ENCODE results near the gene NDRG2.
A peak's percentile ranks its signal among the peaks of the same experiment; 100 is the strongest.

DNA sequence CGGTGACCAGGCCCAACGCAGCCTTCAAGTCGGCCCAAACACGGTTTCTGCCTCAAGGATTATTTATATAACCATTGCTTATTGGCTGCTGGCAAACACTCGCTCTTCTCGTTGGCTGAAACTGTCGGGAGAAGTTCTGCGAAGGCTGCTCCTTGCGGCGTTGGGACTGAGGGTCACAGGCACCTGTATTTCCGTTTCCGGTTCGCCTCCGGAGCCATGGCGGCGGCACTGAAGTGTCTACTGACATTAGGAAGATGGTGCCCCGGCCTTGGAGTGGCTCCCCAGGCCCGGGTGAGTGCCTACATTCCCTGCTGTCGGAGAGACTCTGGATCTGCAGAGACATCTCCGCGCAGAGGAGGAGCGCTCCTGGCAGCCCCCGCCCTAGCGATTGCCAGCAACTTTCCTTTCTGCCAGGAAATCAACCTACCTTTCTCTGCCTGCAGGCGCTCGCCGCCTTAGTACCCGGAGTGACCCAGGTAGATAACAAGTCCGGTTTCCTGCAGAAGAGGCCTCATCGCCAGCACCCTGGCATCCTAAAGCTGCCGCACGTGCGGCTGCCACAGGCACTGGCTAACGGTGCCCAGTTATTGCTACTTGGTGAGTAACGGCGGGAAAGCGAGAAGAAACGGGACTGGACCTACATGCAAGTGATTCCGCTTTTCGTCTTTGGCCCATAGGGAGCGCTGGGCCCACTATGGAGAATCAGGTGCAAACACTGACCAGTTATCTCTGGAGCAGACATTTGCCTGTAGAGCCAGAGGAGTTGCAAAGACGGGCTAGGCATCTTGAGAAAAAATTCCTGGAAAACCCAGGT, 34.9 kb downstream of the NDRG2 start, which contains the start of gene METTL17:
- TF ChIP-seq CTCF (IDR thresholded peaks at IDR 0.05 in 2 of 3, conservative IDR thresholded peaks at IDR 0.05 in 1 of 3; ENCODE audit: insufficient read depth in 2 of 3, low read depth in 1 of 3, low read length in 3 of 3): peak; percentile 54 to 62 (median 59)
- TF ChIP-seq ZNF3 (CRISPR knock-in tag; IDR thresholded peaks at IDR 0.05): no peak
- TF ChIP-seq TGIF2 (CRISPR knock-in tag; IDR thresholded peaks at IDR 0.05): 0 out of 2 replicates have a peak, but pooled peaks have one; percentile 71
- no peak for TF ChIP-seq POLR2AphosphoS5 (IDR thresholded peaks at IDR 0.05; ENCODE audit: control insufficient read depth, insufficient read depth, low read depth, low read length)

All from K562 (cell line).